HG03457 (cell line): ENCODE results near the gene UBL3.
A peak's percentile ranks its signal among the peaks of the same experiment; 100 is the strongest.

Source experiments
- ATAC-seq: cut with Tn5 transposase; IDR thresholded peaks from one replicate; pipeline ENCODE4 v1.9.1; 2021; ENCODE audit warnings: moderate number of reproducible peaks; ENCODE audit not compliant: unreplicated experiment

UBL3 gene

GRCh38 chr13:29850213-29850898 lies at the start of gene UBL3:
Gene UBL3, minus strand, starts transcription at chr13:29850617. Its CDS starts 1,079 bp downstream, at chr13:29849538.
- peak; percentile 82 for ATAC-seq

GRCh38 chr13:29897102-29897501 lies 46.7 kb upstream of the UBL3 start:
- ATAC-seq: no peak

- no peak for ATAC-seq
These were observed 43.0 kb upstream of the UBL3 start for GRCh38 chr13:29893438-29893837.

GRCh38 chr13:29892151-29892550 lies 41.7 kb upstream of the UBL3 start:
- ATAC-seq: no peak

GRCh38 chr13:29889111-29889510 lies 38.7 kb upstream of the UBL3 start:
- no peak for ATAC-seq

GRCh38 chr13:29888306-29888705 lies 37.9 kb upstream of the UBL3 start:
- no peak for ATAC-seq

- ATAC-seq: no peak
These were observed 37.3 kb upstream of the UBL3 start for GRCh38 chr13:29887686-29888085.

- no peak for ATAC-seq
These were observed 36.7 kb upstream of the UBL3 start for GRCh38 chr13:29887030-29887557.

GRCh38 chr13:29886446-29886845 lies 36.0 kb upstream of the UBL3 start:
- no peak for ATAC-seq

- ATAC-seq: no peak
These were observed 35.6 kb upstream of the UBL3 start for GRCh38 chr13:29885989-29886388.

GRCh38 chr13:29884671-29885430 lies 34.4 kb upstream of the UBL3 start:
- ATAC-seq: no peak

GRCh38 chr13:29883941-29884518 lies 33.6 kb upstream of the UBL3 start:
- no peak for ATAC-seq

- ATAC-seq: no peak
These were observed 31.7 kb upstream of the UBL3 start for GRCh38 chr13:29882076-29882475.

- no peak for ATAC-seq
These were observed 27.7 kb upstream of the UBL3 start for GRCh38 chr13:29878101-29878500.

GRCh38 chr13:29877456-29878078 lies 27.1 kb upstream of the UBL3 start:
- ATAC-seq: no peak

GRCh38 chr13:29875646-29876045 lies 25.2 kb upstream of the UBL3 start:
- ATAC-seq: no peak

- no peak for ATAC-seq
These were observed 18.2 kb upstream of the UBL3 start for GRCh38 chr13:29868581-29868980.

GRCh38 chr13:29865934-29866333 lies 15.5 kb upstream of the UBL3 start:
- ATAC-seq: no peak

- ATAC-seq: no peak
These were observed 11.3 kb upstream of the UBL3 start for GRCh38 chr13:29861694-29862110.

GRCh38 chr13:29859971-29860370 lies 9.6 kb upstream of the UBL3 start:
- no peak for ATAC-seq

- ATAC-seq: no peak
These were observed 8.2 kb upstream of the UBL3 start for GRCh38 chr13:29858667-29859066.
